Astrocyte (in vitro differentiated cells and primary cell): Measurements from ENCODE around the gene IFNLR1.

ENCODE experiments used
- EZH2 ChIP-seq: IDR thresholded peaks from 2 replicates; pipeline ENCODE4 v1.6.1; 2012; ENCODE audit warnings: mild to moderate bottlenecking, low read length, inconsistent platforms; ENCODE audit not compliant: insufficient read depth
- TF ChIP-seq, protein P1 (sequence below): IDR thresholded peaks from 2 replicates; pipeline ENCODE4 v1.5.1; 2011; ENCODE audit warnings: low read depth, mild to moderate bottlenecking, inconsistent platforms, low read length, moderate library complexity; ENCODE audit not compliant: insufficient read depth

DNA sequence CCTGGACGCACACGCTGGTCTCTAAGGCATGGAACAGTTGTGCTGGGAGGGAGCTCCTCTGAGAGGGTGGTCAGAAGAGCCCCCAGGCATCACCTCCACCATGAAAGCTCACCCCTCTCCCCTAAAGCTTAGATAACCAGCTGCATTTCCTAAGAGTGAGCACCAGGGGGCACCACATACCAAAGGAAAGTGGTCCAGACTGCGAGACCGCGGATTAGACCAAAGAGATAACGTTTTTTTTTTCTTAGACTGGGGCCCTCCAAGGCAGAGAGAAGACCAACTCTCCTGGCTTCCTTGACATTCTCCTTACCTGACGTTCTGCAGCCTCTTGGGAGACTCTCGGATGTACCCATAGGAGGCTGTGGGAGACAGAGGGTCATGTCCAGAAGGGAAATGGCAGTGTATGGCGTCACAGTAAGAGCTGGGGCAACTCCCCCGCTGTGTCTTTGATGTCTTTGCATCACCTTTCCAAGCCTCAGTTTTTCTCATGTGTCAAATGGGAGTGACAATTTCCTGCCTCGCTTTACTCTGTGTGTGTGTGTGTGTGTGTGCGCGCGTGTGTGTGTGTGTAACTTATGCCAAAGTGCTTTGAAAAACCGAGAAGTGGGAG, 12.3 kb upstream of the IFNLR1 start:
- TF ChIP-seq, protein P1, sequence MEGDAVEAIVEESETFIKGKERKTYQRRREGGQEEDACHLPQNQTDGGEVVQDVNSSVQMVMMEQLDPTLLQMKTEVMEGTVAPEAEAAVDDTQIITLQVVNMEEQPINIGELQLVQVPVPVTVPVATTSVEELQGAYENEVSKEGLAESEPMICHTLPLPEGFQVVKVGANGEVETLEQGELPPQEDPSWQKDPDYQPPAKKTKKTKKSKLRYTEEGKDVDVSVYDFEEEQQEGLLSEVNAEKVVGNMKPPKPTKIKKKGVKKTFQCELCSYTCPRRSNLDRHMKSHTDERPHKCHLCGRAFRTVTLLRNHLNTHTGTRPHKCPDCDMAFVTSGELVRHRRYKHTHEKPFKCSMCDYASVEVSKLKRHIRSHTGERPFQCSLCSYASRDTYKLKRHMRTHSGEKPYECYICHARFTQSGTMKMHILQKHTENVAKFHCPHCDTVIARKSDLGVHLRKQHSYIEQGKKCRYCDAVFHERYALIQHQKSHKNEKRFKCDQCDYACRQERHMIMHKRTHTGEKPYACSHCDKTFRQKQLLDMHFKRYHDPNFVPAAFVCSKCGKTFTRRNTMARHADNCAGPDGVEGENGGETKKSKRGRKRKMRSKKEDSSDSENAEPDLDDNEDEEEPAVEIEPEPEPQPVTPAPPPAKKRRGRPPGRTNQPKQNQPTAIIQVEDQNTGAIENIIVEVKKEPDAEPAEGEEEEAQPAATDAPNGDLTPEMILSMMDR: peak; percentile 77
- TF ChIP-seq EZH2: no peak
